Measurements from ENCODE around the gene SMAD1.

Gene SMAD1

DNA sequence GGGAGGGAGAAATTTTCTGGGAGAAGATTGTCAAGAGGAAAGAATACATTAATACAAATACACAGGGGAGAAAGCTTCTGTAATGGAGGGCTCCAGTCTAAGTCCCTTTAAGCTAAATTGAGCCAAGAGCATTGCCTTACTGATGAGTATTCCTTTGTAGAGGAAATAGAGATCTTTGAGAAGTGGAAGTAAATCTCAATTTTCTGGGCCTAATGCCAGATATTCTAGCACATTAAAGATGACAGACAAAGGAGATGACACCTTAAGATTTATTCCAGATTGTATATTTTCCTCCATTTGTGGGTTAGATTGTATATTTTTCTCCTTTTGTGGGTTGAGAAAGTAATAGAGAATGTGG, 28.5 kb upstream of the SMAD1 start:
- Histone ChIP-seq H3K27me3 (ENCODE audit: control insufficient read depth, insufficient read depth, low read length) (no peaks in the 10 kb centered on the region), H3K27ac (ENCODE audit: low read length) (no peak overlapping the region), H3K4me3 (ENCODE audit: low read length) (no peak overlapping the region), H3K9me3 (ENCODE audit: control insufficient read depth, low read depth, low read length) (no peaks in the 10 kb centered on the region), H3K36me3 (ENCODE audit: control insufficient read depth, low read depth, low read length) (no peaks in the 10 kb centered on the region), H3K4me1 (ENCODE audit: control insufficient read depth, low read depth, low read length) (no peaks in the 10 kb centered on the region), H3K9ac (ENCODE audit: low read length) (no peak overlapping the region)

DNA sequence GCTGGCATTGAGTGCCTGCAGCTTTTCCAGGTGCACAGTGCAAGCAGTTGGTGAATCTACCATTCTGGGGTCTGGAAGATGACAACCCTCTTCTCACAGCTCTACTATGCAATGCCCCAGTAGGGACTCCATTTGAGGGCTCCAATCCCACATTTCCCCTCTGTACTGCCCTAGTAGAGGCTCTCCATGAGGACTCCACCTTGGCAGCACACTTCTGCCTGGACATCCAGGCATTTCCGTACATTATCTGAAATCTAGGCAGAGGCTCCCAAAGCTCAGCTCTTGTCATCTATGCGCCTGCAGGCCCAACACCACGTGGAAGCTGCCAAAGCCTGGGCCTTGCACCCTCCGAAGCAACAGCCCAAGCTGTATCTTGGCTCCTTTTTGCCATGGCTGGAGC, 8.4 kb upstream of the SMAD1 start:
- H3K27me3 ChIP-seq (ENCODE audit: control insufficient read depth, insufficient read depth, low read length), result no peaks in the 10 kb centered on the region
- H3K4me1 ChIP-seq (ENCODE audit: control insufficient read depth, low read depth, low read length), result no peaks in the 10 kb centered on the region
- peaks cover 6% of the 10 kb centered on the region for H3K9me3 ChIP-seq (ENCODE audit: control insufficient read depth, low read depth, low read length)
- no peak overlapping the region for H3K4me3 ChIP-seq (ENCODE audit: low read length)
- H3K36me3 ChIP-seq (ENCODE audit: control insufficient read depth, low read depth, low read length), result no peaks in the 10 kb centered on the region
- no peak overlapping the region for H3K9ac ChIP-seq (ENCODE audit: low read length)
- H3K27ac ChIP-seq (ENCODE audit: low read length), result no peak overlapping the region

DNA sequence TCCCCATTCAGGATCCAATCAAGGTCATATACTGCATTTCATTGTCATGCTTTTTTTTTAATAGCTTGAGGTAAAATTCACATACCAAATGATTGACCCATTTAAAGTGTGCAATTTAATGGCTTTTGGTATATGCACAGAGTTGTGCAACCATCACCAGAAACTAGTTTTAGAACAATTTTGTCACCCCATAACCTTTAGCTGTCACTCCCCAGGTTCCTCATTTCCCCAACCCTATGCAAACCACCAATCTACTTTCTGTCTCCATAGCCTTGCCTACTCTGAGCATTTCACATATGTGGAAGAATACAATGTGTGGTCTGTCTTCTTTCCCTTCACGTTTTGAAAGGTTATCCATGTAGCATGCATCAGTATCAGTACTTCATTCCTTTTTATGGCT, 1.4 kb upstream of the SMAD1 start:
- Histone ChIP-seq H3K36me3 (ENCODE audit: control insufficient read depth, low read depth, low read length) (no peaks in the 10 kb centered on the region), H3K4me3 (ENCODE audit: low read length) (no peak overlapping the region), H3K27me3 (ENCODE audit: control insufficient read depth, insufficient read depth, low read length) (peaks cover 16% of the 10 kb centered on the region), H3K27ac (ENCODE audit: low read length) (no peak overlapping the region), H3K9ac (ENCODE audit: low read length) (no peak overlapping the region), H3K4me1 (ENCODE audit: control insufficient read depth, low read depth, low read length) (peaks cover 12% of the 10 kb centered on the region), H3K9me3 (ENCODE audit: control insufficient read depth, low read depth, low read length) (no peaks in the 10 kb centered on the region)

DNA sequence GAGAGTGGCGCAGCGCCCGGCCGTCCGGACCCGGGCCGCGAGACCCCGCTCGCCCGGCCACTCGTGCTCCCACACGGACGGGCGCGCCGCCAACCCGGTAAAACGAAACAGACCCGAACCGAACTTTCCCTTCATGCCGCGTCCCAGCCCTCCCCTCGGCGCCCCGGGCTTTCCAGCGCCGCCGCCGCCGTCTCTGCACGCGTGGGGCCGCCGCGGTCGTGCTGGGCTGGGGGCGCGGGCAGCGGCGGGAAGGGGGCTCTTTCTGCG, 222 bp downstream of the SMAD1 start:
- Histone ChIP-seq H3K36me3 (ENCODE audit: control insufficient read depth, low read depth, low read length) (no peaks in the 10 kb centered on the region), H3K9ac (ENCODE audit: low read length) (peak overlapping the region; percentile 89), H3K4me3 (ENCODE audit: low read length) (peak overlapping the region; percentile 97), H3K27me3 (ENCODE audit: control insufficient read depth, insufficient read depth, low read length) (peaks cover 16% of the 10 kb centered on the region), H3K4me1 (ENCODE audit: control insufficient read depth, low read depth, low read length) (peaks cover 12% of the 10 kb centered on the region), H3K27ac (ENCODE audit: low read length) (no peak overlapping the region), H3K9me3 (ENCODE audit: control insufficient read depth, low read depth, low read length) (no peaks in the 10 kb centered on the region)

DNA sequence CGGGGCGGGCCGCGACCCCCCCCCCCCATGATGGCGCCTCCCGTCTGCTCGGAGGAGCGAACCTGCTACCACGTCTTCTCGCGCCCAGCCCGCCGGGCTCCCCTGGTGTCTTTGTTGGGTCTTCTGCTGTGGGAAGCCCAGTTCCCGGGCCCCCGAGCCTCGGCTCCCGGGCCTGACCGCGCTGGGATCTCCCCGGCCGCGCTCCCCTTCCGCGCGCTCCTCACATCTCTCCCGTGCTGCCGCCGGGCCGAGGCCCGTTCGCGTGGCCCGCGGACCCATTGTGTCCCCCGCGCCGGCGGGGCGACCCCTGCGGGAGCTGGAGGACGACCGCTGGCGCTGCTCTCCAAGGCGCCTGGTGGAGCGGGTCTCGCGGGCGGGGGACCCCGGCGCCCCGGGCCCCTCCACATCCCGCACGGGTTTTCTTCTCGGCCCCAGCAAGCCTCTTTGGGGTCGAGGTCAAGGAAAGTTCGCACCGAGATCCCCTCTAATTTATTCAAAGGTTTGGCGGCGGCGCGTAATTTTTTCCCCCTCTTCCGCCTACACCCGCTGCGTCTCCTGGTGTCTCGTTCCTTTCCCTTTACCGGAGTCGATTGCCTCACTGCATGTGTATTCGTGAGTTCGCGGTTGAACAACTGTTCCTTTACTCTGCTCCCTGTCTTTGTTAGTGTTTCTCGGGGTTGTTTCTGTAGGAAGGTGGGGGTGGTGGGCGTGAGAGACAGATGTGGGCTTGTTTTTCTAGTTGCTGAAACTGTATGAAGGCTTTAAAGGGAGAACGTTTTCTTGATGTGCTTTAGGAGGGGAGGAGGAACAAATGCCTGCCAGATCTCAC, 770 bp downstream of the SMAD1 start:
- Histone ChIP-seq H3K4me3 (ENCODE audit: low read length) (peak overlapping the region; percentile 97), H3K9ac (ENCODE audit: low read length) (peak overlapping the region; percentile 89), H3K36me3 (ENCODE audit: control insufficient read depth, low read depth, low read length) (no peaks in the 10 kb centered on the region), H3K4me1 (ENCODE audit: control insufficient read depth, low read depth, low read length) (peaks cover 14% of the 10 kb centered on the region), H3K9me3 (ENCODE audit: control insufficient read depth, low read depth, low read length) (no peaks in the 10 kb centered on the region), H3K27me3 (ENCODE audit: control insufficient read depth, insufficient read depth, low read length) (peaks cover 16% of the 10 kb centered on the region), H3K27ac (ENCODE audit: low read length) (no peak overlapping the region)

DNA sequence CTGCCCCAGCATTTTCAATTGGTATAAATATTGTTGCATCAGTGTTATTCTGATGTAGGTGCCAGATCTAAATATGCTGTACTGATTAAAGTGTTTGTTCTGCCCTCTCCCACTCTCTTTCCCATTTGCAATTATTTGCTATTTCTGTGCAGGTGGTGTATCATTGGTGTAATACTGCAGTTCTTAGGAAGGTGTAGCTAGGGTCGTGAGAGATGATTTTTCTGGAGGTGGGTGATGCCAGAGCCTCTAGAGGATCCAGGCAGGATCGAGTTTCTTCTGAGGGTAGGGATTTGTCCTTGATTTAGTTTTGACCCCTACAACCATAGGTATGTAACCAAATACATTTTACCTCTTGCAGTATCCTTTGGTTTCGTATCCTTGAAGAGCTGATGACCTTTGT, 1.9 kb downstream of the SMAD1 start:
- Histone ChIP-seq H3K9me3 (ENCODE audit: control insufficient read depth, low read depth, low read length) (no peaks in the 10 kb centered on the region), H3K4me1 (ENCODE audit: control insufficient read depth, low read depth, low read length) (peaks cover 25% of the 10 kb centered on the region), H3K4me3 (ENCODE audit: low read length) (peak overlapping the region; percentile 97), H3K27me3 (ENCODE audit: control insufficient read depth, insufficient read depth, low read length) (peaks cover 16% of the 10 kb centered on the region), H3K9ac (ENCODE audit: low read length) (peak overlapping the region; percentile 89), H3K36me3 (ENCODE audit: control insufficient read depth, low read depth, low read length) (no peaks in the 10 kb centered on the region), H3K27ac (ENCODE audit: low read length) (no peak overlapping the region)

DNA sequence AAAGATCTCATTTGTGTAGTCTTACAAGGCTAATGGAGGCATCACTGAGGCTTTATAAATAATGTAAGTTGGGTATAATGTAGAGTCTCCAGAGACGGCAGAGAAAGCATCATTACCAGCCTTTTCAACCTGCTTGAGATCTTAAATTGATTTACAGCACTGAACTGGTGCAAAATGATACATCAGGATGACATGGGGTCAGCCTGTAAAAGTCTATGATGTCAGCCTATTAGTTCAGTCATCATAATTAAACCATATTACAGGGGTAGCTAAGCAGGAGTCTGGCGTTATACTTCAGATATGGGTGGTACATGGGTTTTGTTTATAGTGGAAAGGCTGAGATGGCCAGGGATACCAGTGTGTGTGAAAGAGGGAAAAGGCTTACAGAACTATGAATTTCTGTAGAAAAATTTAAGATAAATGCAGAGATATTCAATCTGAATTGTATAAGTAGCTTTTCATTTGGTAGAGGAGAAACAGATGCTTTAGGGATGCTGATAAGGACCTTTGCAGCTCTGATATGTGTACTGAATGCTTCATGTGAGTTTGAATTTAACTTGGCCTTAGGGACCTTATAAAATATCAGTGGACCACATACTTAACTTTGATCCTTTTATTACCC, 2.7 kb downstream of the SMAD1 start:
- H3K4me3 ChIP-seq (ENCODE audit: low read length), result no peak overlapping the region
- H3K9ac ChIP-seq (ENCODE audit: low read length), result no peak overlapping the region
- peaks cover 16% of the 10 kb centered on the region for H3K27me3 ChIP-seq (ENCODE audit: control insufficient read depth, insufficient read depth, low read length)
- H3K9me3 ChIP-seq (ENCODE audit: control insufficient read depth, low read depth, low read length), result no peaks in the 10 kb centered on the region
- H3K27ac ChIP-seq (ENCODE audit: low read length), result no peak overlapping the region
- no peaks in the 10 kb centered on the region for H3K36me3 ChIP-seq (ENCODE audit: control insufficient read depth, low read depth, low read length)
- H3K4me1 ChIP-seq (ENCODE audit: control insufficient read depth, low read depth, low read length), result peaks cover 27% of the 10 kb centered on the region

DNA sequence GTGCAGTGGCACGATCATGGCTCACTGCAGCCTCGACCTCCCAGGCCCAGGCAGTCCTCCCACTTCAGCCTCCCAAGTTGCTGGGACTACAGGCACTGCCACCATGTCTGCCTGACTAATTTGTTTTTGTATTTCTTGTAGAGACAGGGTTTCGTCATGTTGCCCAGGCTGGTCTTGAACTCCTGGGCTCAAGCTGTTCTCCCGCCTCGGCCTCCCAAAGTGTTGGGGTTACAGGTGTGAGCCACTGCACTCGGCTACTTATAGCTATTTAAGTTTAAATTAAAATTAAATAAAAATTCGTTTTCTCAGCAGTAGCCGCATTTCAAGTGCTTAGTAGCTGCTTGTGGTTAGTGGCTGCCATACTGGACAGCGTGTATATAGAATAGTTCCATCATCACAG, 3.5 kb downstream of the SMAD1 start:
- no peaks in the 10 kb centered on the region for H3K36me3 ChIP-seq (ENCODE audit: control insufficient read depth, low read depth, low read length)
- H3K9ac ChIP-seq (ENCODE audit: low read length), result no peak overlapping the region
- no peaks in the 10 kb centered on the region for H3K9me3 ChIP-seq (ENCODE audit: control insufficient read depth, low read depth, low read length)
- no peak overlapping the region for H3K27ac ChIP-seq (ENCODE audit: low read length)
- peaks cover 27% of the 10 kb centered on the region for H3K4me1 ChIP-seq (ENCODE audit: control insufficient read depth, low read depth, low read length)
- H3K4me3 ChIP-seq (ENCODE audit: low read length), result no peak overlapping the region
- peaks cover 16% of the 10 kb centered on the region for H3K27me3 ChIP-seq (ENCODE audit: control insufficient read depth, insufficient read depth, low read length)

DNA sequence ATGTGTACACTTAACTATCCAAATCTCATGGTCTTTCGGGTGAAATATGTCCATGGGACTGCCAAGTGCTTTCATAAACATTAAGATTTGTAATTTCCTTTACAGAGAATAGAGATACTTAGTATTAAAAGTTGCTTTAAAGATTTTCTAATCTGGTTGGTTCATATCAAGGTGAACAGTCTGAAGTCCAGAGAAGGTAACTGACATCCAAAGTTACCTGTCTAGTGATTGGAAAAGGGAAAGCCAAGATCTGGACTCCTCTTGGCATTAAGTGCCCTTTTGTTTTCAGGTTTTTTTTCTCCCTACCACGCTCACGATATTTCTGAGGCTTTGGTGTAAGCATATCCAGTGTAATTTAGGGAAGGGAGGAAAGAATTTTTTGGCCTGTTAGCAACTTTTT, 5.0 kb downstream of the SMAD1 start:
- peaks cover 4% of the 10 kb centered on the region for H3K27me3 ChIP-seq (ENCODE audit: control insufficient read depth, insufficient read depth, low read length)
- peaks cover 22% of the 10 kb centered on the region for H3K4me1 ChIP-seq (ENCODE audit: control insufficient read depth, low read depth, low read length)
- H3K27ac ChIP-seq (ENCODE audit: low read length), result no peak overlapping the region
- no peaks in the 10 kb centered on the region for H3K9me3 ChIP-seq (ENCODE audit: control insufficient read depth, low read depth, low read length)
- no peaks in the 10 kb centered on the region for H3K36me3 ChIP-seq (ENCODE audit: control insufficient read depth, low read depth, low read length)
- H3K9ac ChIP-seq (ENCODE audit: low read length), result no peak overlapping the region
- no peak overlapping the region for H3K4me3 ChIP-seq (ENCODE audit: low read length)

DNA sequence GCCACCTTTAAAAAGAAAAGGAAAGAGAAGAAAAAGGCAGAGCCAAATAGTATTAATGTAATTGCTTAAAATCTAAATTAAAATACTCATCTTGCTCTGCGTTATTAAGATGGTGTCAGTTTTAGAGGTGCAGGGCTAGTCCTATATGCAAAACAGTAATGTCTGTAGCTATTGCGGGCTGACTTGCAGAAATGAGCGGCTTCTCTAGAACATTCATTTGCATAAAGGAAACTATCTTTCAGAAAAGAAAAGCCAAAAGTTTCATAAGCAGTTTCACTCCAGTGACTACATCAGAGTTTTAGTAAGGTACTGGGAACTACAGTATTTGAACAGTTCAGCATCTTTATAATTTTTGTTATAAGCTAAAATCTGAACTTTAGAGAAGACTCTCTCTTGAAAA, 6.0 kb downstream of the SMAD1 start:
- H3K4me3 ChIP-seq (ENCODE audit: low read length), result no peak overlapping the region
- no peak overlapping the region for H3K27ac ChIP-seq (ENCODE audit: low read length)
- peaks cover 4% of the 10 kb centered on the region for H3K27me3 ChIP-seq (ENCODE audit: control insufficient read depth, insufficient read depth, low read length)
- H3K9ac ChIP-seq (ENCODE audit: low read length), result no peak overlapping the region
- H3K9me3 ChIP-seq (ENCODE audit: control insufficient read depth, low read depth, low read length), result no peaks in the 10 kb centered on the region
- peaks cover 25% of the 10 kb centered on the region for H3K4me1 ChIP-seq (ENCODE audit: control insufficient read depth, low read depth, low read length)
- H3K36me3 ChIP-seq (ENCODE audit: control insufficient read depth, low read depth, low read length), result no peaks in the 10 kb centered on the region

DNA sequence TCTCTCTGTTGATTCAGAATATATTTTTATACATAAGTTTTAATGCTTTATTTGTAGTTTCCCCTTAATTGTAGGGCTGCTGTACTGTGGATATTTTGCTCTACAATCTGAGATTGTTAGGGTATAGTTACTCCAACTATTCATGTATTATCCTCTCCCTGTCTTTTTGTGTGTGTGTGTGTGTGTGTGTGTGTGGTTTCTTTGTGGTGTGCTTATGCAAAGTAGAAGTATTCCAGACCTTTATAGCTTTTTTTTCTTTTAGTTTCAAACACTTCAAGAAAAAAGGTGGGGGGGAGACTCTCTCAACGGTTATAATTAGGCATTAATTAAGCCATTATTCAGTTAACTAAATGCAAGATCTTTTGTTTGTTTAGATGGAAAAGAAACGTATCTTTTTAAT, 6.7 kb downstream of the SMAD1 start:
- Histone ChIP-seq H3K4me1 (ENCODE audit: control insufficient read depth, low read depth, low read length) (peaks cover 23% of the 10 kb centered on the region), H3K36me3 (ENCODE audit: control insufficient read depth, low read depth, low read length) (no peaks in the 10 kb centered on the region), H3K27ac (ENCODE audit: low read length) (no peak overlapping the region), H3K27me3 (ENCODE audit: control insufficient read depth, insufficient read depth, low read length) (peaks cover under 1% of the 10 kb centered on the region), H3K4me3 (ENCODE audit: low read length) (no peak overlapping the region), H3K9me3 (ENCODE audit: control insufficient read depth, low read depth, low read length) (no peaks in the 10 kb centered on the region), H3K9ac (ENCODE audit: low read length) (no peak overlapping the region)

DNA sequence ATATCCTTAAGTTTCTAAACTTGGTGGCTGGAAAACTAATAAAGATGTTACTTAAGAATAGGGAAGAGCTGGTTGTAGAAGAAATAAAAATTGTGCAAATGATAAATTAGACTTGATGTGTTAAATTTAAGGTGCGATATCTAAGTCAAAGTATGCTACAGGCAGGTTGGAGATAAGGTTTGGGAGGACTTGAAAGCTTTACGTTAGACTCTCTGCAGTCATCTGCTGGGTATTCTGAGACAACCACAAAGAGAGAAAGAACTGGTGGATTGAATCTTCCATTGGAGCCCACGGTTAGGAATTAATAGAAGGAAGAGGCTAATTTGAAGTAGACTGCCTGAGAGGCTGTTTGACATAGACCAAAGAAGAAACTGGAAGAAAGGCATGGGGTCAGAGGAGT, 7.9 kb downstream of the SMAD1 start:
- Histone ChIP-seq H3K36me3 (ENCODE audit: control insufficient read depth, low read depth, low read length) (no peaks in the 10 kb centered on the region), H3K27ac (ENCODE audit: low read length) (no peak overlapping the region), H3K4me1 (ENCODE audit: control insufficient read depth, low read depth, low read length) (peaks cover 18% of the 10 kb centered on the region), H3K9me3 (ENCODE audit: control insufficient read depth, low read depth, low read length) (no peaks in the 10 kb centered on the region), H3K9ac (ENCODE audit: low read length) (no peak overlapping the region), H3K27me3 (ENCODE audit: control insufficient read depth, insufficient read depth, low read length) (no peaks in the 10 kb centered on the region), H3K4me3 (ENCODE audit: low read length) (no peak overlapping the region)
